ENCODE measurements around the gene FANCB. TPM values are rescaled to one million over a fixed set of nuclear protein-coding genes. Genes with fewer than 3 reads are reported as not detected.
A peak's percentile ranks its signal among the peaks of the same experiment; 100 is the strongest.

FANCB gene
- total and polyA plus RNA-seq, 2 of the 13 experiments (the other 11 are each of a cell fraction or from before 2014, with no cell fraction given), result 1.0 to 5.8 TPM

DNA sequence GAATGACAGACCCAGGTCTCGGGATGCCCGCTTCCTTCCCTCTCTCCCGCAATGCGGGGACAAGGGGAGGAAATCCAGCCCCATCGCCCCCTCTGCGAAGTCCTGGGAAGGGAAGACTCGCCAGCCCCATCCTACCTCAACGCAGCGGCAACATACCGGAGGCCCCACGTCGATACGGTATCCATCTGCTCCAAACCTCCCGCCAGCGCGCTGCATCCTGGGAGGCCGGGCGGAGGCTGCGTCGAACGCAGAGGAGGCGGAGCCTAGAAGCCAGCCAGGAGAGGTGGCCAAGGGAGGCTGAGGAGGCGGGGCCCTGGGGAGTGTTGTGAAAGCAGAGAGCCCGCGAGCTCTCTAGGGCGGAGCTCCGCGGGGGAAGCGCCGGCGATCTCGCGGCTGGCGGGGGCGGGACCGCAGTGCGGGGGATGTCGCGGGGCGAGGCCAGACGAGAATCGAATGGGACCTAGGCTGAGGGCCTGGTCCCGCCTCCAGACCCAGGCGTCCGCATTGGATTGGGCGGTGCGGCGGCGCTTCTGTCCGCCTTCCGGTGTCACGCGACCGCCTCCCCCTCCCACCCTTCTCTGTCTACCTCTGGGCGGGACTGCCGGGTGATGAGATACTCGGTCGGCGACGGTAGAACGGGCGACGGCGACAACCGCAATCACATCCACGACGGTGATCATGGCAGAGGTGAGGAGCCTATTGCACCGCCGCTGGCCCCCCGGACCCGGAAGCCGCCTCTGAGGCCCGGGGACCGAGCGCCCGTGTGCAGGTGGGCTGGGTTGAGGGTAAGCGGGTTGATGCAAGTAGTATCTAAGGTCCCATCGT, at the start of gene FANCB, which contains the start of gene MOSPD2 (continued):
- TF ChIP-seq, protein P1, sequence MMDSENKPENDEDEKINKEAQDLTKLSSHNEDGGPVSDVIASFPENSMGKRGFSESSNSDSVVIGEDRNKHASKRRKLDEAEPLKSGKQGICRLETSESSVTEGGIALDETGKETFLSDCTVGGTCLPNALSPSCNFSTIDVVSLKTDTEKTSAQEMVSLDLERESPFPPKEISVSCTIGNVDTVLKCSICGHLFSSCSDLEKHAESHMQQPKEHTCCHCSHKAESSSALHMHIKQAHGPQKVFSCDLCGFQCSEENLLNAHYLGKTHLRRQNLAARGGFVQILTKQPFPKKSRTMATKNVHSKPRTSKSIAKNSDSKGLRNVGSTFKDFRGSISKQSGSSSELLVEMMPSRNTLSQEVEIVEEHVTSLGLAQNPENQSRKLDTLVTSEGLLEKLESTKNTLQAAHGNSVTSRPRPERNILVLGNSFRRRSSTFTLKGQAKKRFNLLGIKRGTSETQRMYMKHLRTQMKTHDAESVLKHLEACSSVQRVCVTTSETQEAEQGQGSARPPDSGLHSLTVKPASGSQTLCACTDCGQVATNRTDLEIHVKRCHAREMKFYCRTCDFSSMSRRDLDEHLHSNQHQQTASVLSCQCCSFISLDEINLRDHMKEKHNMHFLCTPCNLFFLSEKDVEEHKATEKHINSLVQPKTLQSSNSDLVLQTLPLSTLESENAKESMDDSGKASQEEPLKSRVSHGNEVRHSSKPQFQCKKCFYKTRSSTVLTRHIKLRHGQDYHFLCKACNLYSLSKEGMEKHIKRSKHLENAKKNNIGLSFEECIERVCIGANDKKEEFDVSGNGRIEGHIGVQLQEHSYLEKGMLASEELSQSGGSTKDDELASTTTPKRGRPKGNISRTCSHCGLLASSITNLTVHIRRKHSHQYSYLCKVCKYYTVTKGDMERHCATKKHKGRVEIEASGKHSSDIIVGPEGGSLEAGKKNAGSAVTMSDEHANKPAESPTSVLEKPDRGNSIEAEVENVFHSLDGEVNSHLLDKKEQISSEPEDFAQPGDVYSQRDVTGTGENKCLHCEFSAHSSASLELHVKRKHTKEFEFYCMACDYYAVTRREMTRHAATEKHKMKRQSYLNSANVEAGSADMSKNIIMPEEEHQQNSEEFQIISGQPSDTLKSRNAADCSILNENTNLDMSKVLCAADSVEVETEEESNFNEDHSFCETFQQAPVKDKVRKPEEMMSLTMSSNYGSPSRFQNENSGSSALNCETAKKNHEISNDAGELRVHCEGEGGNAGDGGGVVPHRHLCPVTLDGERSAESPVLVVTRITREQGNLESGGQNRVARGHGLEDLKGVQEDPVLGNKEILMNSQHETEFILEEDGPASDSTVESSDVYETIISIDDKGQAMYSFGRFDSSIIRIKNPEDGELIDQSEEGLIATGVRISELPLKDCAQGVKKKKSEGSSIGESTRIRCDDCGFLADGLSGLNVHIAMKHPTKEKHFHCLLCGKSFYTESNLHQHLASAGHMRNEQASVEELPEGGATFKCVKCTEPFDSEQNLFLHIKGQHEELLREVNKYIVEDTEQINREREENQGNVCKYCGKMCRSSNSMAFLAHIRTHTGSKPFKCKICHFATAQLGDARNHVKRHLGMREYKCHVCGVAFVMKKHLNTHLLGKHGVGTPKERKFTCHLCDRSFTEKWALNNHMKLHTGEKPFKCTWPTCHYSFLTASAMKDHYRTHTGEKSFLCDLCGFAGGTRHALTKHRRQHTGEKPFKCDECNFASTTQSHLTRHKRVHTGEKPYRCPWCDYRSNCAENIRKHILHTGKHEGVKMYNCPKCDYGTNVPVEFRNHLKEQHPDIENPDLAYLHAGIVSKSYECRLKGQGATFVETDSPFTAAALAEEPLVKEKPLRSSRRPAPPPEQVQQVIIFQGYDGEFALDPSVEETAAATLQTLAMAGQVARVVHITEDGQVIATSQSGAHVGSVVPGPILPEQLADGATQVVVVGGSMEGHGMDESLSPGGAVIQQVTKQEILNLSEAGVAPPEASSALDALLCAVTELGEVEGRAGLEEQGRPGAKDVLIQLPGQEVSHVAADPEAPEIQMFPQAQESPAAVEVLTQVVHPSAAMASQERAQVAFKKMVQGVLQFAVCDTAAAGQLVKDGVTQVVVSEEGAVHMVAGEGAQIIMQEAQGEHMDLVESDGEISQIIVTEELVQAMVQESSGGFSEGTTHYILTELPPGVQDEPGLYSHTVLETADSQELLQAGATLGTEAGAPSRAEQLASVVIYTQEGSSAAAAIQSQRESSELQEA (CRISPR knock-in tag; IDR thresholded peaks at IDR 0.05; ENCODE audit: not compliant biosample characterization), result no peak
- no peak for TF ChIP-seq ZC3H4 (CRISPR knock-in tag; IDR thresholded peaks at IDR 0.05; ENCODE audit: borderline replicate concordance)
- TF ChIP-seq, protein P2, sequence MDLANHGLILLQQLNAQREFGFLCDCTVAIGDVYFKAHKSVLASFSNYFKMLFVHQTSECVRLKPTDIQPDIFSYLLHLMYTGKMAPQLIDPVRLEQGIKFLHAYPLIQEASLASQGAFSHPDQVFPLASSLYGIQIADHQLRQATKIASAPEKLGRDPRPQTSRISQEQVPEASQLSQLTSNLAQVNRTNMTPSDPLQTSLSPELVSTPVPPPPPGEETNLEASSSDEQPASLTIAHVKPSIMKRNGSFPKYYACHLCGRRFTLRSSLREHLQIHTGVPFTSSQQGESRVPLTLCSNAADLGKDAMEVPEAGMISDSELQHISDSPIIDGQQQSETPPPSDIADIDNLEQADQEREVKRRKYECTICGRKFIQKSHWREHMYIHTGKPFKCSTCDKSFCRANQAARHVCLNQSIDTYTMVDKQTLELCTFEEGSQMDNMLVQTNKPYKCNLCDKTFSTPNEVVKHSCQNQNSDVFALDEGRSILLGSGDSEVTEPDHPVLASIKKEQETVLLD (CRISPR knock-in tag; IDR thresholded peaks at IDR 0.05; ENCODE audit: low read depth), result no peak
- TF ChIP-seq ZNF563 (CRISPR knock-in tag; IDR thresholded peaks at IDR 0.05), result no peak
- TF ChIP-seq ZNF562 (CRISPR knock-in tag; IDR thresholded peaks at IDR 0.05; ENCODE audit: borderline replicate concordance), result no peak
- TF ChIP-seq FOXP1 (IDR thresholded peaks at IDR 0.05), result no peak
- no peak for TF ChIP-seq FOXP1 (CRISPR knock-in tag; IDR thresholded peaks at IDR 0.05)
- TF ChIP-seq HES4 (CRISPR knock-in tag; IDR thresholded peaks at IDR 0.05; ENCODE audit: borderline replicate concordance), result no peak
- no peak for TF ChIP-seq ZNF292 (CRISPR knock-in tag; IDR thresholded peaks at IDR 0.05; ENCODE audit: borderline replicate concordance, low read depth)
- TF ChIP-seq RARG (CRISPR knock-in tag; IDR thresholded peaks at IDR 0.05; ENCODE audit: low read depth), result no peak
- TF ChIP-seq ZNF256 (CRISPR knock-in tag; conservative IDR thresholded peaks at IDR 0.05), result no peak
- TF ChIP-seq NFYC (CRISPR knock-in tag; IDR thresholded peaks at IDR 0.05), result peak; percentile 77
- TF ChIP-seq SRF (IDR thresholded peaks at IDR 0.05; ENCODE audit: low read depth, low read length), result no peak
- TF ChIP-seq ZNF354B (CRISPR knock-in tag; IDR thresholded peaks at IDR 0.05), result no peak
- no peak for TF ChIP-seq ZNF432 (CRISPR knock-in tag; IDR thresholded peaks at IDR 0.05; ENCODE audit: borderline replicate concordance)
- TF ChIP-seq ATRX (CRISPR knock-in tag; IDR thresholded peaks at IDR 0.05; ENCODE audit: borderline replicate concordance), result no peak
- no peak for TF ChIP-seq CAMTA2 (CRISPR knock-in tag; IDR thresholded peaks at IDR 0.05; ENCODE audit: borderline replicate concordance)
